ENCODE measurements around the gene HLA-DQA2. TPM values are rescaled to one million over a fixed set of nuclear protein-coding genes. Genes with fewer than 3 reads are reported as not detected.
"Not testable (repeated sequence)": the region's sequence is repeated elsewhere in the genome, so short reads cannot be mapped to it uniquely, and the experiment has no call there.

Gene HLA-DQA2
- not detected for polyA plus RNA-seq (2013, experiment 1 of 2)
- polyA plus RNA-seq (2013, experiment 2 of 2) = not detected

- Histone ChIP-seq H3K27me3 (ENCODE audit: insufficient read depth, low read length) (no peaks in the 10 kb centered on the region), H3K9me3 (ENCODE audit: insufficient read depth, low read depth, low read length) (no peaks in the 10 kb centered on the region; the same call in 1 of the 2 replicates), H3K27ac (ENCODE audit: low read depth, low read length) (no peak within 1 kb of the TSS), H3K4me3 (ENCODE audit: low read length) (no peak within 1 kb of the TSS), H3K4me1 (ENCODE audit: insufficient read depth, low read length) (no peaks in the 10 kb centered on the region), H3K36me3 (ENCODE audit: insufficient read depth, low read length) (no peaks in the 10 kb centered on the region), H3K9ac (ENCODE audit: low read depth, low read length) (no peak within 1 kb of the TSS)
- 76% methylated on average over 7 of the region's 7 CpGs for WGBS
Observed at GRCh38 chr6:32741031-32741960, at the start of gene HLA-DQA2. Gene HLA-DQA2 (plus strand): TSS chr6:32741391. CDS start chr6:32741444, 53 bp downstream.

- H3K36me3 ChIP-seq (ENCODE audit: insufficient read depth, low read length) = no peaks in the 10 kb centered on the region
- no peaks in the 10 kb centered on the region for H3K27me3 ChIP-seq (ENCODE audit: insufficient read depth, low read length)
- 13% methylated on average over 1 of the region's 1 CpG for WGBS
- H3K4me3 ChIP-seq (ENCODE audit: low read length) = no peak overlapping the region
- H3K9me3 ChIP-seq (ENCODE audit: insufficient read depth, low read depth, low read length) = peaks cover 3% of the 10 kb centered on the region; the same call in 1 of the 2 replicates
- no peaks in the 10 kb centered on the region for H3K4me1 ChIP-seq (ENCODE audit: insufficient read depth, low read length)
- no peak overlapping the region for H3K9ac ChIP-seq (ENCODE audit: low read depth, low read length)
- H3K27ac ChIP-seq (ENCODE audit: low read depth, low read length) = no peak overlapping the region
Observed at GRCh38 chr6:32692019-32692418, 49.2 kb upstream of the HLA-DQA2 start.

- H3K4me3 ChIP-seq (ENCODE audit: low read length) = no peak overlapping the region
- no peaks in the 10 kb centered on the region for H3K27me3 ChIP-seq (ENCODE audit: insufficient read depth, low read length)
- H3K4me1 ChIP-seq (ENCODE audit: insufficient read depth, low read length) = no peaks in the 10 kb centered on the region
- H3K9ac ChIP-seq (ENCODE audit: low read depth, low read length) = no peak overlapping the region
- H3K27ac ChIP-seq (ENCODE audit: low read depth, low read length) = no peak overlapping the region
- WGBS = 89% methylated on average over 1 of the region's 1 CpG
- peaks cover 3% of the 10 kb centered on the region; the same call in 1 of the 2 replicates for H3K9me3 ChIP-seq (ENCODE audit: insufficient read depth, low read depth, low read length)
- no peaks in the 10 kb centered on the region for H3K36me3 ChIP-seq (ENCODE audit: insufficient read depth, low read length)
Observed at GRCh38 chr6:32697031-32697430, 44.2 kb upstream of the HLA-DQA2 start.

- Histone ChIP-seq H3K9ac (ENCODE audit: low read depth, low read length) (no peak overlapping the region), H3K4me3 (ENCODE audit: low read length) (no peak overlapping the region), H3K4me1 (ENCODE audit: insufficient read depth, low read length) (no peaks in the 10 kb centered on the region), H3K27ac (ENCODE audit: low read depth, low read length) (no peak overlapping the region), H3K9me3 (ENCODE audit: insufficient read depth, low read depth, low read length) (peaks cover 5% of the 10 kb centered on the region; the same call in 1 of the 2 replicates), H3K36me3 (ENCODE audit: insufficient read depth, low read length) (no peaks in the 10 kb centered on the region), H3K27me3 (ENCODE audit: insufficient read depth, low read length) (no peaks in the 10 kb centered on the region)
- WGBS = 60% methylated on average over 6 of the region's 6 CpGs
Observed at GRCh38 chr6:32700391-32701040, 40.7 kb upstream of the HLA-DQA2 start.

GRCh38 chr6:32703347-32703746 lies 37.8 kb upstream of the HLA-DQA2 start:
- Histone ChIP-seq H3K4me1 (ENCODE audit: insufficient read depth, low read length) (no peaks in the 10 kb centered on the region), H3K4me3 (ENCODE audit: low read length) (no peak overlapping the region), H3K9me3 (ENCODE audit: insufficient read depth, low read depth, low read length) (peaks cover 5% of the 10 kb centered on the region; the same call in 1 of the 2 replicates), H3K36me3 (ENCODE audit: insufficient read depth, low read length) (no peaks in the 10 kb centered on the region), H3K27ac (ENCODE audit: low read depth, low read length) (no peak overlapping the region), H3K27me3 (ENCODE audit: insufficient read depth, low read length) (no peaks in the 10 kb centered on the region), H3K9ac (ENCODE audit: low read depth, low read length) (no peak overlapping the region)
- WGBS = 76% methylated on average over 3 of the region's 4 CpGs

- H3K4me1 ChIP-seq (ENCODE audit: insufficient read depth, low read length); H3K27me3 ChIP-seq (ENCODE audit: insufficient read depth, low read length); H3K27ac ChIP-seq (ENCODE audit: low read depth, low read length); H3K4me3 ChIP-seq (ENCODE audit: low read length); H3K9me3 ChIP-seq (ENCODE audit: insufficient read depth, low read depth, low read length); H3K9ac ChIP-seq (ENCODE audit: low read depth, low read length); H3K36me3 ChIP-seq (ENCODE audit: insufficient read depth, low read length): not testable (repeated sequence)
- 85% methylated on average over 2 of the region's 3 CpGs for WGBS
Observed at GRCh38 chr6:32705164-32705563, 36.0 kb upstream of the HLA-DQA2 start.

- Histone ChIP-seq H3K36me3 (ENCODE audit: insufficient read depth, low read length) (no peaks in the 10 kb centered on the region), H3K27me3 (ENCODE audit: insufficient read depth, low read length) (no peaks in the 10 kb centered on the region), H3K9me3 (ENCODE audit: insufficient read depth, low read depth, low read length) (peaks cover 5% of the 10 kb centered on the region; the same call in 1 of the 2 replicates), H3K9ac (ENCODE audit: low read depth, low read length) (no peak overlapping the region), H3K4me3 (ENCODE audit: low read length) (no peak overlapping the region), H3K27ac (ENCODE audit: low read depth, low read length) (no peak overlapping the region), H3K4me1 (ENCODE audit: insufficient read depth, low read length) (no peaks in the 10 kb centered on the region)
Observed at GRCh38 chr6:32709625-32710024, 31.6 kb upstream of the HLA-DQA2 start.

- Histone ChIP-seq H3K4me3 (ENCODE audit: low read length) (no peak overlapping the region), H3K27me3 (ENCODE audit: insufficient read depth, low read length) (no peaks in the 10 kb centered on the region), H3K27ac (ENCODE audit: low read depth, low read length) (no peak overlapping the region), H3K9me3 (ENCODE audit: insufficient read depth, low read depth, low read length) (no peaks in the 10 kb centered on the region), H3K36me3 (ENCODE audit: insufficient read depth, low read length) (no peaks in the 10 kb centered on the region), H3K4me1 (ENCODE audit: insufficient read depth, low read length) (no peaks in the 10 kb centered on the region), H3K9ac (ENCODE audit: low read depth, low read length) (no peak overlapping the region)
Observed at GRCh38 chr6:32713241-32713640, 27.9 kb upstream of the HLA-DQA2 start.

- Histone ChIP-seq H3K4me3 (ENCODE audit: low read length) (no peak overlapping the region), H3K27ac (ENCODE audit: low read depth, low read length) (no peak overlapping the region), H3K9ac (ENCODE audit: low read depth, low read length) (no peak overlapping the region), H3K36me3 (ENCODE audit: insufficient read depth, low read length) (no peaks in the 10 kb centered on the region), H3K4me1 (ENCODE audit: insufficient read depth, low read length) (no peaks in the 10 kb centered on the region), H3K27me3 (ENCODE audit: insufficient read depth, low read length) (no peaks in the 10 kb centered on the region), H3K9me3 (ENCODE audit: insufficient read depth, low read depth, low read length) (no peaks in the 10 kb centered on the region)
- WGBS = 78% methylated on average over 3 of the region's 3 CpGs
Observed at GRCh38 chr6:32716396-32716795, 24.8 kb upstream of the HLA-DQA2 start.

GRCh38 chr6:32718879-32719278 lies 22.3 kb upstream of the HLA-DQA2 start:
- H3K9me3 ChIP-seq (ENCODE audit: insufficient read depth, low read depth, low read length) = no peaks in the 10 kb centered on the region

GRCh38 chr6:32738126-32738525 lies 3.1 kb upstream of the HLA-DQA2 start:
- Histone ChIP-seq H3K9me3 (ENCODE audit: insufficient read depth, low read depth, low read length) (no peaks in the 10 kb centered on the region; the same call in 1 of the 2 replicates), H3K36me3 (ENCODE audit: insufficient read depth, low read length) (no peaks in the 10 kb centered on the region), H3K27me3 (ENCODE audit: insufficient read depth, low read length) (no peaks in the 10 kb centered on the region), H3K27ac (ENCODE audit: low read depth, low read length) (no peak overlapping the region), H3K4me3 (ENCODE audit: low read length) (no peak overlapping the region), H3K9ac (ENCODE audit: low read depth, low read length) (no peak overlapping the region), H3K4me1 (ENCODE audit: insufficient read depth, low read length) (no peaks in the 10 kb centered on the region)
- 50% methylated on average over 2 of the region's 2 CpGs for WGBS

More at GRCh38 chr6:32718879-32719278, 22.3 kb upstream of the HLA-DQA2 start:
- H3K27me3 ChIP-seq (ENCODE audit: insufficient read depth, low read length) = no peaks in the 10 kb centered on the region
- no peak overlapping the region for H3K27ac ChIP-seq (ENCODE audit: low read depth, low read length)
- 85% methylated on average over 3 of the region's 3 CpGs for WGBS
- H3K9ac ChIP-seq (ENCODE audit: low read depth, low read length) = no peak overlapping the region
- H3K4me1 ChIP-seq (ENCODE audit: insufficient read depth, low read length) = no peaks in the 10 kb centered on the region
- no peak overlapping the region for H3K4me3 ChIP-seq (ENCODE audit: low read length)
- no peaks in the 10 kb centered on the region for H3K36me3 ChIP-seq (ENCODE audit: insufficient read depth, low read length)

All from HUES64 (cell line).